ENCODE measurements around the gene ZNF557.

The ZNF557 gene

DNA sequence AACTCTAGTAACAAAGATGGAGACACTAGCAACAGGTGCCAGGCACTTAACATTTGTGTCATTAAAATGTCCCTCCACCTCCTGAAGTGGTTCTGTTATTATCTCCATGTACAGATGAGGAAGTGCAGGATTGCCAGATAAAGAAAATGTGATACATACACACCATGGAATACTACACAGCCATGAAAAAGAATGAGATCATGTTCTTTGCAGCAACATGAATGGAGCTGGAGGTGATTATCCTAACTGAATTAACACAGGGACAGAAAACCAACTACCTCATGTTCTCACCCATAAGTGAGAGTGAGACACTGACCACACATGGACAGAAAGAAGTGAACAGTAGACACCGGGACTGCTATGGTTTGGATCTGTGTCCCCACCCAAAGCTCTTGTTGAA is 60.5 kb downstream of the ZNF557 start:
- DNase-seq, result no peak

DNA sequence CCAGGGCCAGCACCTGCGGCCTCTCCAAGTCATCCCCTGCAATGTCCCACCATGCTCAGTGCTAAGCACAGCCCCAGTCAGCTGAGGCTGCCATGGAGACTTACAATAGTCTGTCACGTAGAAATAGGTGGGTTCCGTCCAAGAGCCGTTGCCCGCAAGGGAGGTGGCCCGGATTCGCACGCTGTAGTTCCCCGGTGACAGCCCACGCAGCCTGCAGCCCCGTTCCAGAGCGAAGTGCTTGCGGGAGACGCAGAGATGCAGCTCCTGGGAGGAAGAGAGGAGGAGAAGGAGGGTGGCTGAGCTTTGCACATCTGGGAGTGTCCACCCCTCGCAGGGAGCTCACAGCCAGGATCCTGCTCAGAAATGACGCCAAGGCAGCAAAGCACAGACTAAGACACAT is 62.6 kb downstream of the ZNF557 start:
- DNase-seq, result no peak

DNA sequence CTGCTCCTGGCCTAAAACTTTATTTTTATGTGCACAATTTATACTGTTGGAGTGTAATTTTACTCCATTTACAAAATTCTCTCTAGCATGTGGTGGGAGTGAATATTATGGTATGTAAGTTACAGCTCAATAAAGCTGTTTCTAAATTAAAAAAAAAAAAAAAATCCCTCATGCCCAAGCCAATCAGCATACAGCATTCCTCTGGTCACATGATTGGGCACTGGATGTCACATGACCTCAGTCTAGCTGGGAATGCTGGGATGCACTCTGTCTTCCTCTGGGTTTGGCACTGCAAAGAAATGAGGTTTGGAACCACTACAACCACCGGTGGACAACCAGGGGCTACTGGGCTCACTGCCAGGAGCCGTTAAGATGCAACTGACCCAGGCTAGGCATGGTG is 67.6 kb downstream of the ZNF557 start:
- no peak for DNase-seq

Measured in NCI-H69 (cell line).